CD4-positive, CD25-positive, alpha-beta regulatory T cell (primary cell): ENCODE measurements around the gene PDE7B. TPM values are rescaled to one million over a fixed set of nuclear protein-coding genes. Genes with fewer than 3 reads are reported as not detected.

Experiments
- ATAC-seq, 2 donors: fragments of 150-1000 bp; cut with Tn5 transposase; one replicate each; pipeline ENCODE4 v1.10.0; 2021; ENCODE audit warnings: low read depth in 2 of 2, moderate number of reproducible peaks in 2 of 2, moderate library complexity in 1 of 2
- DNase-seq, 3 donors: peaks; one replicate each; pipeline versions ENCODE4 v3.0.0 to v3.0.0-alpha.2; 2012 to 2022; ENCODE audit warnings: mixed read lengths in 1 of 3
- H3K27ac ChIP-seq: one replicate; pipeline ENCODE4 v1.7.0; 2013; ENCODE audit warnings: mild to moderate bottlenecking, low read length; ENCODE audit not compliant: insufficient read depth, poor library complexity, severe bottlenecking
- H3K27me3 ChIP-seq: one replicate; pipeline ENCODE4 v1.7.0; 2013; ENCODE audit warnings: low read length; ENCODE audit not compliant: control insufficient read depth, insufficient read depth
- H3K36me3 ChIP-seq: one replicate; pipeline ENCODE4 v1.7.0; 2013; ENCODE audit warnings: mild to moderate bottlenecking, low read length, moderate library complexity; ENCODE audit not compliant: control insufficient read depth, insufficient read depth
- H3K4me1 ChIP-seq: 2 replicates; pipeline ENCODE4 v1.7.0; 2013; ENCODE audit warnings: mild to moderate bottlenecking, low read length; ENCODE audit not compliant: insufficient read depth, control insufficient read depth, poor library complexity, severe bottlenecking
- H3K4me3 ChIP-seq: one replicate; pipeline ENCODE4 v1.7.0; 2013; ENCODE audit warnings: low read depth, mild to moderate bottlenecking, low read length, moderate library complexity
- H3K9me3 ChIP-seq, 2 experiments: 1 replicate in 1 of 2; 2 replicates in 1 of 2; pipeline ENCODE4 v1.7.0; 2013; ENCODE audit warnings: low read length in 2 of 2, mild to moderate bottlenecking in 1 of 2, moderate library complexity in 1 of 2; ENCODE audit not compliant: control insufficient read depth in 2 of 2
- H3K27ac Mint-ChIP-seq, 3 donors: one replicate each; pipeline ENCODE4 v1.8.0; 2020 to 2022; ENCODE audit warnings: mild to moderate bottlenecking in 3 of 3, mixed read lengths in 3 of 3, moderate library complexity in 2 of 3
- H3K27me3 Mint-ChIP-seq: one replicate; pipeline ENCODE4 v1.8.0; 2022; ENCODE audit warnings: mild to moderate bottlenecking, mixed read lengths
- H3K36me3 Mint-ChIP-seq: one replicate; pipeline ENCODE4 v1.8.0; 2020; ENCODE audit warnings: mixed read lengths
- H3K4me1 Mint-ChIP-seq, 4 donors: one replicate each; pipeline ENCODE4 v1.8.0; 2020 to 2022; ENCODE audit warnings: mixed read lengths in 4 of 4, mild to moderate bottlenecking in 1 of 4
- H3K4me3 Mint-ChIP-seq, 4 donors: one replicate each; pipeline ENCODE4 v1.8.0; 2020 to 2022; ENCODE audit warnings: mild to moderate bottlenecking in 4 of 4, mixed read lengths in 4 of 4, moderate library complexity in 3 of 4
- H3K9me3 Mint-ChIP-seq, 7 donors: one replicate each; pipeline ENCODE4 v1.8.0; 2020 to 2022; ENCODE audit warnings: mixed read lengths in 7 of 7, mild to moderate bottlenecking in 3 of 7, moderate library complexity in 2 of 7
- polyA plus RNA-seq, 4 donors: library from polyadenylated mRNA; unstranded; fragments of 300-500 nt; fragmentation: Illumina TruSeq; gene quantifications; one replicate each; pipeline ENCODE4 v1.2.3, GENCODE V29; 2021
- total RNA-seq: library from RNA; stranded (reverse); gene quantifications from one replicate; pipeline ENCODE4 v1.2.3, GENCODE V29; 2022

PDE7B gene
- total and polyA plus RNA-seq, 5 donors from 2014 or later, result 0.03 to 0.25 (median 0.07) TPM; not detected in 1

DNA sequence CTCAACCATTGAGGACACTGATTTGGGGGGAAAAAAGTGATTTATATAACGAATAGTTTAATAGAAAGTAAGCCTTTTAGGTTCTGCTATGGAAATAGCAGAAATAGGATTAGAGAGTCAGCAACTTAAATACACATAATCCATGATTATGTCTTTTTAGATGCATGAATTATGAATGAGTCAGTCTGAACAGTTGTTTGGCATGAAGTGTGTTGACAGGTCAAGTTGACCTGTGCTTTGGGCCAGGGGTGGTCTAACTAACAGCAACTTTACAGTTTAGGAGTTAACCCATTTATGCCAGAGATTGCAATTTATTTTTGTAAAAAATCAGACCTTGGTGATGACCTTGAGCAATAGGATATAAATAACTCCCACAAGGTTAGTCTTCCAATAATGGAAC is 207.4 kb downstream of the PDE7B start:
- ATAC-seq (no peak), DNase-seq (no peak)
- Mint-ChIP-seq H3K9me3 (peaks cover 0 to 5% (median 0%) of the 10 kb centered on the region in 7 donors), H3K36me3 (no peaks in the 10 kb centered on the region), H3K27ac (no peak overlapping the region), H3K4me1 (no peaks in the 10 kb centered on the region), H3K4me3 (no peak overlapping the region), H3K27me3 (peaks cover 4% of the 10 kb centered on the region)
- no peaks in the 10 kb centered on the region for H3K36me3 ChIP-seq
- H3K4me1 ChIP-seq, result no peaks in the 10 kb centered on the region
- H3K27ac ChIP-seq, result no peak overlapping the region
- no peaks in the 10 kb centered on the region for H3K9me3 ChIP-seq
- H3K27me3 ChIP-seq, result peaks cover 2% of the 10 kb centered on the region
- H3K4me3 ChIP-seq, result no peak overlapping the region

DNA sequence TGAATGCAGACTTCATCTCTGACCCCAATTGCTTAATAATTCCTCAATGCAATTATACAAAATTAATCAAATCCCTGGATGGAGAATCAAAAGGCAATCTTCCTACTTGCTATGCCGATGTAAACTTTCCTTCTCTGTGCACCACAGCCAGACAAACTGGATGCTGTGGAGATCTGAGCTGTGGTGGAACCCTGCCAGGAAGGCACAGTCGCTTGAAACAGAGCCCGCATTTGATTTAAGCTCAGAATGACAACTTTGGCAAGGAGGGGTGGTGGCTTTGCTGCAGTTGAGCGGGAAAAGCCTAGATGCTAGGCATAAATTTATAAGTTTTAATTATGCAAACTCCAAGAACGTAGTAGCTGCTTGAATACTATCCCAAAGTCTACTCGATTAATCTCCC is 207.8 kb downstream of the PDE7B start:
- Mint-ChIP-seq H3K36me3 (no peaks in the 10 kb centered on the region), H3K27me3 (peaks cover 4% of the 10 kb centered on the region)

DNA sequence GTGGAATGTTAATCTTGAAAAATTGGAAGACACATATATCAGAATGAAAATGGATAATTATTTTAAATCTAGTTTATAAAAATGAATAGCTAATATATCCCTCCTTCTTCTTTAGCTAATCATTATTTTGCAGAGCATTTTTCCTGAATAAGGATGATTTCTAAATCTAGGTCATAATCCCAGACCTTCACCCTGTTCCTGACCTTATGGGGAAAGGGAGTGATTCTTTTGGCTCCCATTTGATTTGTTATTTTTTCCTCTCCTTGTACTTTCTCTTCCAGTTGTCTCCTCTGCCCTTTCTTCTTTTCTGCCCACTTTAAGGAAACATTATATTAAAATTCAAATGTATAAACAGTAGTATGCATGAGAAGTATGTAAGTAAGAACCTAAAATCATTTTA is 208.6 kb downstream of the PDE7B start:
- Mint-ChIP-seq H3K4me1 (no peaks in the 10 kb centered on the region), H3K27ac (no peak overlapping the region), H3K9me3 (peaks cover 0 to 5% (median 0%) of the 10 kb centered on the region in 7 donors), H3K4me3 (no peak overlapping the region), H3K27me3 (peaks cover 4% of the 10 kb centered on the region), H3K36me3 (no peaks in the 10 kb centered on the region)
- Histone ChIP-seq H3K9me3 (no peaks in the 10 kb centered on the region), H3K27ac (no peak overlapping the region), H3K4me1 (no peaks in the 10 kb centered on the region), H3K27me3 (peaks cover 2% of the 10 kb centered on the region), H3K4me3 (no peak overlapping the region), H3K36me3 (no peaks in the 10 kb centered on the region)
- no peak for DNase-seq
- ATAC-seq, result no peak

More for the DNA sequence above, 207.8 kb downstream of the PDE7B start:
- H3K4me3 Mint-ChIP-seq, result no peak overlapping the region
- peaks cover 2% of the 10 kb centered on the region for H3K27me3 ChIP-seq
- no peaks in the 10 kb centered on the region for H3K4me1 ChIP-seq
- H3K4me1 Mint-ChIP-seq, result no peaks in the 10 kb centered on the region
- DNase-seq (no peak), ATAC-seq (no peak)
- H3K27ac Mint-ChIP-seq, result no peak overlapping the region
- H3K27ac ChIP-seq, result no peak overlapping the region
- no peak overlapping the region for H3K4me3 ChIP-seq
- no peaks in the 10 kb centered on the region for H3K36me3 ChIP-seq
- H3K9me3 Mint-ChIP-seq, result peaks cover 0 to 5% (median 0%) of the 10 kb centered on the region in 7 donors
- H3K9me3 ChIP-seq, result no peaks in the 10 kb centered on the region

DNA sequence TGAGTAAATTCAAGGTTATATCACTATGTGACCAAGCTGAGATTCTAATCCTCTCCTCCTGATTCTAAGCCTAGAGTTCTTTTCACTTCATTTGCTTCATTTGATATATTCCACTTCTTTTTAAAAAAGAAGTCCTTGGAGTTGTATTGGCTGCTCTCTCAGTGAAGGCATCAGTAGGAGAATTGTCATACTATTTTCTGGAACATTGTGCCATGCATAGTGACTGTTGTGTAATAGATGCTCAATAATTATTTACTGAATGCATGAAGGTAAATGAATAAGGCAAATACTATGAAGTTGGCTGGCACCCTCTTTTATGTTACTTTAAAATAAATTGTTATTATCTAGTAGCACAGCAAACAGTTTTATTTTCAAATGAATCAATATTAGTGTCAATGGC is 209.3 kb downstream of the PDE7B start:
- H3K4me3 ChIP-seq, result no peak overlapping the region
- Mint-ChIP-seq H3K4me3 (no peak overlapping the region), H3K4me1 (no peaks in the 10 kb centered on the region), H3K9me3 (peaks cover 0 to 5% (median 0%) of the 10 kb centered on the region in 7 donors), H3K36me3 (no peaks in the 10 kb centered on the region), H3K27ac (no peak overlapping the region), H3K27me3 (peaks cover under 1% of the 10 kb centered on the region)
- H3K9me3 ChIP-seq, result no peaks in the 10 kb centered on the region
- no peaks in the 10 kb centered on the region for H3K4me1 ChIP-seq
- no peak for DNase-seq
- no peak overlapping the region for H3K27ac ChIP-seq
- H3K36me3 ChIP-seq, result no peaks in the 10 kb centered on the region
- ATAC-seq, result no peak
- peaks cover 2% of the 10 kb centered on the region for H3K27me3 ChIP-seq

DNA sequence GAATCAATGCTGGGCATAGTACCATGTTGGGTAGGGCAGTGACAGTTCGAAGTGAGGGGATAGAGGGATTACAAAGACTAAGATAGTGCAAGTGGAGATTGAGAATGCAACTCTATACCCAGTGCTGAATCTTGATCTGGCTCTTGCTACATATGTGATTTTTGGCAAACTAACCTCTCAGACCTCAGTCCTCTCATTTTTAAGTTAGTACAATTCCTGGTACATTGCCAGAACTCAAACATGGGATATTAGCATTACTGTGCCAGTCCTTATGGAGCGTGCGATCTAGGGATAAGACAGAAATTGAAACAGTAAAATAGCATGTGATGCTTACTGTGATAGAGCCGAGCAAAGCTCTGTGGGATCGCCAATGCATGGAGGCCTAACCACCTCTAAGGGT is 210.2 kb downstream of the PDE7B start:
- Histone ChIP-seq H3K4me1 (no peaks in the 10 kb centered on the region), H3K36me3 (no peaks in the 10 kb centered on the region), H3K4me3 (no peak overlapping the region), H3K27ac (no peak overlapping the region), H3K27me3 (peaks cover 2% of the 10 kb centered on the region), H3K9me3 (no peaks in the 10 kb centered on the region)
- H3K27me3 Mint-ChIP-seq, result no peaks in the 10 kb centered on the region
- no peak for DNase-seq
- H3K4me3 Mint-ChIP-seq, result no peak overlapping the region
- H3K36me3 Mint-ChIP-seq, result no peaks in the 10 kb centered on the region
- ATAC-seq, result no peak
- no peak overlapping the region for H3K27ac Mint-ChIP-seq
- H3K4me1 Mint-ChIP-seq, result no peaks in the 10 kb centered on the region
- H3K9me3 Mint-ChIP-seq, result peaks cover 0 to 4% (median 0%) of the 10 kb centered on the region in 7 donors

DNA sequence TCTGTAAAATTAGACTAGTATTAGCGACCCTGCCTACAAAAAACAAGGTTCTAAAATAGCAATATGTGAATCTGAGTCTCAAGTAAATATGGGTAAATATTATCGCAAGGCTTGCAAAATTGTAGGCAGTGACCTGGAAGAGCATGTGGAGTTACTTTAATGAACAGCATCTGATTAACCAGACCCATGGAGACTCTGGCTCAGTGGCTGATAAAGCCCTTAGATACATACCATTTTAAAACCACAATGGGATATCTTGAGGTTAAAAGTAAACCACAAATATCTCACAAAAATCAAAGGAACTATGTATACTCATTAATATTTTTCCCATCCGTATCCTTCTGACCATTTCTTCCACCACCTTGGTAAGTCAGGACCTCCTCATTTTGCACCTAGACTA is 211.6 kb downstream of the PDE7B start:
- no peaks in the 10 kb centered on the region for H3K36me3 Mint-ChIP-seq
- ATAC-seq (no peak), DNase-seq (no peak)
- no peak overlapping the region for H3K27ac ChIP-seq
- no peak overlapping the region for H3K4me3 Mint-ChIP-seq
- H3K4me1 Mint-ChIP-seq, result no peaks in the 10 kb centered on the region
- H3K4me1 ChIP-seq, result no peaks in the 10 kb centered on the region
- no peaks in the 10 kb centered on the region for H3K27me3 Mint-ChIP-seq
- no peaks in the 10 kb centered on the region for H3K36me3 ChIP-seq
- H3K9me3 ChIP-seq, result no peaks in the 10 kb centered on the region
- H3K27ac Mint-ChIP-seq, result no peak overlapping the region
- H3K9me3 Mint-ChIP-seq, result peaks cover 0 to 4% (median 0%) of the 10 kb centered on the region in 7 donors
- no peak overlapping the region for H3K4me3 ChIP-seq
- peaks cover 2% of the 10 kb centered on the region for H3K27me3 ChIP-seq

DNA sequence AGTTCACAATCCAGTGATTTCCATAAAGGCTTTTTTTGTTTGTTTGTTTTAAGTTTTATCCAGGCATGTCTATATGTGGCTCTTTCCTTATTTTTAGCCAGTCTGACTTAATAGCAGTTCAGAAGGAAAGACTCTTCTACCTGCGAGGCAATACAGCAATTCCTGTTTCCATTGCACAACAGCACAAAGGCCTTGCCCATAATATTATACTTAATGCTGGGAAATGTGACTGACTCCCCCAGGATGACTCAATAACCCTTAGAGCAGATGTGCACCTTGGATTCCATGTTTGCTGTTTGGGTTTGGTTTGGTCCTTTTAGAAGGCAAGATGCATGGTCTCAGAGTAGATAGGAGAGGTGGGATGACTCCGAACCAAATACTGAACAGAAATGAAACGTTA is 214.5 kb downstream of the PDE7B start:
- DNase-seq (no peak), ATAC-seq (no peak)
- Mint-ChIP-seq H3K27me3 (peaks cover 7% of the 10 kb centered on the region), H3K27ac (no peak overlapping the region), H3K4me3 (no peak overlapping the region), H3K36me3 (no peaks in the 10 kb centered on the region), H3K9me3 (peaks cover 0 to 4% (median 0%) of the 10 kb centered on the region in 7 donors), H3K4me1 (no peaks in the 10 kb centered on the region)
- Histone ChIP-seq H3K27ac (no peak overlapping the region), H3K36me3 (no peaks in the 10 kb centered on the region), H3K9me3 (no peaks in the 10 kb centered on the region), H3K4me3 (no peak overlapping the region), H3K4me1 (no peaks in the 10 kb centered on the region), H3K27me3 (no peaks in the 10 kb centered on the region)

DNA sequence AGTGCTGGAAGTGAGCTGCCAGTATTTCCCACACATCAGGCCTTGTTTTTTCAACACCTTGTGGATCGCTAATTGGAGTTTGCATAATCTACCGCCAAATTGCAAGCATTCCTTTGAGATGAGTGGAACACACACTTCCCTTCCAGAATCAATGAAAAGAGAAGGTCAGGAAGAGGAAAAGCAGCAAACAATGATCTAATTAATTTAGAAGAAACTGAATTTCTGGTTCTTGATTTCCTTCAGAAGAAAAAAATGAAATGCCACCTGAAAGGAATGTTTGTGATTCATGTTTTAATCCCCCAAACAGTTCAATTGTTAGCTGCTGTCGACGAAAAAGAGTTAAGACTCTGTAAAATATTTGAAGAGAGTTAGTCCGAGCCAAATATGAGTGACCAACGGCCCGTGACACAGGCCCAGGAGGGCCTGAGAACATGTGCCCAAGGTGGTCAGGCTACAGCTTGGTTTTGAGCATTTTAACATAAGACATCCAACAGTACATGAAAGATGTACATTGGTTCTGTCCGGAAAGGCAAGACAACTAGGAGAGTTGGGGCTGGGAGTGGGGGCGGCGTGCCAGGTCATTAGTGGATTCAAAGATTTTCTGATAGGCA is 216.3 kb downstream of the PDE7B start:
- H3K9me3 ChIP-seq, result no peaks in the 10 kb centered on the region
- no peak overlapping the region for H3K4me3 ChIP-seq
- peaks cover 0 to 4% (median 0%) of the 10 kb centered on the region in 7 donors for H3K9me3 Mint-ChIP-seq
- H3K27me3 ChIP-seq, result no peaks in the 10 kb centered on the region
- no peak overlapping the region for H3K27ac ChIP-seq
- H3K36me3 ChIP-seq, result no peaks in the 10 kb centered on the region
- peaks cover 7% of the 10 kb centered on the region for H3K27me3 Mint-ChIP-seq
- H3K4me3 Mint-ChIP-seq, result no peak overlapping the region
- ATAC-seq (no peak), DNase-seq (no peak)
- no peaks in the 10 kb centered on the region for H3K4me1 ChIP-seq
- H3K4me1 Mint-ChIP-seq, result no peaks in the 10 kb centered on the region
- no peaks in the 10 kb centered on the region for H3K36me3 Mint-ChIP-seq
- no peak overlapping the region for H3K27ac Mint-ChIP-seq
